ENCODE data around the gene IBSP.

GRCh38 chr4:87758270-87758669 lies 41.1 kb upstream of the IBSP start:
- TF ChIP-seq POLR2AphosphoS5 (IDR thresholded peaks at IDR 0.05; ENCODE audit: low read depth, low read length) (no peak), CTCF (IDR thresholded peaks at IDR 0.05) (no peak), SIN3A (IDR thresholded peaks at IDR 0.05; ENCODE audit: borderline replicate concordance, insufficient read depth, low read depth, low read length) (no peak), REST (IDR thresholded peaks at IDR 0.05; ENCODE audit: insufficient read depth in 1 of 2, low read depth in 2 of 2, low read length in 1 of 2) (no peak)
